WTC11 (cell line): Measurements from ENCODE around the gene CHKA. TPM values are rescaled to one million over a fixed set of nuclear protein-coding genes. Genes with fewer than 3 reads are reported as not detected.

Experiments used
- ATAC-seq: fragments of 200-7000 bp; cut with Tn5 transposase; 2 replicates; pipeline ENCODE4 v1.10.0; 2021; ENCODE audit warnings: mild to moderate bottlenecking, moderate library complexity
- CTCF ChIA-PET: fragments of 300-600 bp; sonication (Branson Sonifier 250); formaldehyde crosslinking; loops from one replicate; lab custom pipeline; 2021; ENCODE audit warnings: antibody characterized with exemption; lab: Charles Lee
- POLR2A ChIA-PET: fragments of 350-600 bp; sonication (Branson Sonifier 250); formaldehyde crosslinking; loops from one replicate; lab custom pipeline; 2021; ENCODE audit warnings: antibody characterized with exemption; lab: Charles Lee
- DNase-seq: peaks from one replicate; pipeline ENCODE4 v3.0.0; 2021; ENCODE audit warnings: low spot score
- H3K27ac Mint-ChIP-seq: 2 replicates; pipeline ENCODE4 v1.8.0; 2021; ENCODE audit warnings: mixed read lengths
- H3K27me3 Mint-ChIP-seq: 2 replicates; pipeline ENCODE4 v1.8.0; 2021; ENCODE audit warnings: low read depth, mild to moderate bottlenecking, moderate library complexity, mixed read lengths
- H3K36me3 Mint-ChIP-seq: 2 replicates; pipeline ENCODE4 v1.8.0; 2021; ENCODE audit warnings: mixed read lengths
- H3K4me1 Mint-ChIP-seq: 2 replicates; pipeline ENCODE4 v1.8.0; 2022; ENCODE audit warnings: mixed read lengths
- H3K4me3 Mint-ChIP-seq: 2 replicates; pipeline ENCODE4 v1.8.0; 2021; ENCODE audit warnings: mild to moderate bottlenecking, moderate library complexity, mixed read lengths
- H3K9me3 Mint-ChIP-seq: 2 replicates; pipeline ENCODE4 v1.8.0; 2021; ENCODE audit warnings: mixed read lengths
- ATF2 ChIP-seq: sonication (generic); formaldehyde crosslinking; IDR thresholded peaks from 2 replicates; pipeline ENCODE4 v1.8.1; 2022; ENCODE audit warnings: low read depth, missing genetic modification reagents, borderline replicate concordance
- E2F4 ChIP-seq: sonication (generic); formaldehyde crosslinking; IDR thresholded peaks from 2 replicates; pipeline ENCODE4 v1.8.1; 2022; ENCODE audit warnings: low read depth, mild to moderate bottlenecking, moderate library complexity, missing genetic modification reagents, borderline replicate concordance
- E2F5 ChIP-seq: sonication (generic); formaldehyde crosslinking; IDR thresholded peaks from 2 replicates; pipeline ENCODE4 v1.8.1; 2022; ENCODE audit warnings: mild to moderate bottlenecking, moderate library complexity, missing genetic modification reagents
- ELF4 ChIP-seq: sonication (generic); formaldehyde crosslinking; IDR thresholded peaks from 2 replicates; pipeline ENCODE4 v1.8.1; 2022; ENCODE audit warnings: low read depth, mild to moderate bottlenecking, moderate library complexity, missing genetic modification reagents
- EMX1 ChIP-seq: fragments of 250-450 bp; sonication (Bioruptor Pico); IDR thresholded peaks from 2 replicates; pipeline ENCODE4 v1.8.0; 2021; ENCODE audit warnings: mild to moderate bottlenecking
- FOXJ3 ChIP-seq: sonication (generic); formaldehyde crosslinking; IDR thresholded peaks from 2 replicates; pipeline ENCODE4 v1.9.0; 2021; ENCODE audit warnings: missing genetic modification reagents, mild to moderate bottlenecking, borderline replicate concordance
- FOXP1 ChIP-seq: sonication (generic); formaldehyde crosslinking; IDR thresholded peaks from 2 replicates; pipeline ENCODE4 v1.8.0; 2022; ENCODE audit warnings: missing genetic modification reagents, mild to moderate bottlenecking, moderate library complexity, borderline replicate concordance
- GABPB1 ChIP-seq: sonication (generic); formaldehyde crosslinking; IDR thresholded peaks from 2 replicates; pipeline ENCODE4 v1.8.1; 2023; ENCODE audit warnings: mild to moderate bottlenecking, missing genetic modification reagents
- GRHL2 ChIP-seq: fragments of 250-450 bp; sonication (Bioruptor Pico); IDR thresholded peaks from 2 replicates; pipeline ENCODE4 v1.8.0; 2022; ENCODE audit warnings: mild to moderate bottlenecking, moderate library complexity; ENCODE audit not compliant: insufficient replicate concordance, severe bottlenecking
- JAZF1 ChIP-seq: fragments of 250-450 bp; sonication (Bioruptor Pico); IDR thresholded peaks from 2 replicates; pipeline ENCODE4 v1.9.0; 2021; ENCODE audit warnings: moderate library complexity, mild to moderate bottlenecking, inconsistent platforms
- KAT7 ChIP-seq: sonication (generic); formaldehyde crosslinking; IDR thresholded peaks from 2 replicates; pipeline ENCODE4 v1.8.1; 2023; ENCODE audit warnings: missing genetic modification reagents, mild to moderate bottlenecking, borderline replicate concordance
- MYBL2 ChIP-seq: sonication (generic); formaldehyde crosslinking; IDR thresholded peaks from 2 replicates; pipeline ENCODE4 v1.8.1; 2023; ENCODE audit warnings: mild to moderate bottlenecking, moderate library complexity, missing genetic modification reagents
- NR2C2 ChIP-seq: sonication (generic); formaldehyde crosslinking; IDR thresholded peaks from 2 replicates; pipeline ENCODE4 v1.8.0; 2022; ENCODE audit warnings: mild to moderate bottlenecking, missing genetic modification reagents
- OVOL2 ChIP-seq: fragments of 250-450 bp; sonication (Bioruptor Pico); IDR thresholded peaks from 2 replicates; pipeline ENCODE4 v1.9.0; 2021; ENCODE audit warnings: mild to moderate bottlenecking, borderline replicate concordance
- PREB ChIP-seq: sonication (generic); formaldehyde crosslinking; IDR thresholded peaks from 2 replicates; pipeline ENCODE4 v1.8.1; 2022; ENCODE audit warnings: mild to moderate bottlenecking, missing genetic modification reagents, moderate library complexity, borderline replicate concordance
- SP1 ChIP-seq: sonication (generic); formaldehyde crosslinking; conservative IDR thresholded peaks from 2 replicates; pipeline ENCODE4 v1.8.1; 2022; ENCODE audit warnings: missing genetic modification reagents
- USF1 ChIP-seq: sonication (generic); formaldehyde crosslinking; IDR thresholded peaks from 2 replicates; pipeline ENCODE4 v1.8.0; 2022; ENCODE audit warnings: mild to moderate bottlenecking, missing genetic modification reagents
- USF2 ChIP-seq: sonication (generic); formaldehyde crosslinking; IDR thresholded peaks from 2 replicates; pipeline ENCODE4 v1.8.1; 2023; ENCODE audit warnings: mild to moderate bottlenecking, missing genetic modification reagents, moderate library complexity
- ZMAT4 ChIP-seq: fragments of 250-450 bp; sonication (Bioruptor Pico); IDR thresholded peaks from 2 replicates; pipeline ENCODE4 v1.9.0; 2021; ENCODE audit warnings: mild to moderate bottlenecking
- ZNF219 ChIP-seq: sonication (generic); formaldehyde crosslinking; IDR thresholded peaks from 2 replicates; pipeline ENCODE4 v1.8.0; 2023; ENCODE audit warnings: missing genetic modification reagents, mild to moderate bottlenecking, borderline replicate concordance
- ZNF396 ChIP-seq: fragments of 250-450 bp; sonication (Bioruptor Pico); IDR thresholded peaks from 2 replicates; pipeline ENCODE4 v1.8.0; 2021; ENCODE audit warnings: mild to moderate bottlenecking, moderate library complexity, borderline replicate concordance
- ZNF416 ChIP-seq: fragments of 250-450 bp; sonication (Bioruptor Pico); IDR thresholded peaks from 2 replicates; pipeline ENCODE4 v1.9.0; 2021; ENCODE audit warnings: mild to moderate bottlenecking, inconsistent platforms
- ZNF532 ChIP-seq: fragments of 250-450 bp; sonication (Bioruptor Pico); IDR thresholded peaks from 2 replicates; pipeline ENCODE4 v1.9.0; 2021; ENCODE audit warnings: mild to moderate bottlenecking, borderline replicate concordance
- total RNA-seq: library from RNA; stranded (reverse); gene quantifications from 3 replicates; pipeline ENCODE4 v1.2.3, GENCODE V29; 2021

CHKA gene
- total RNA-seq, 1 experiment from 2014 or later = 76.1 TPM

GRCh38 chr11:68115285-68115684 lies 5.9 kb downstream of the CHKA start (continued):
- TF ChIP-seq ZNF532 (no peak), USF2 (no peak), ELF4 (no peak), MYBL2 (CRISPR knock-in tag) (no peak), ZNF219 (CRISPR knock-in tag) (no peak)

GRCh38 chr11:68113986-68114385 lies 7.2 kb downstream of the CHKA start:
- Mint-ChIP-seq H3K4me1 (peaks cover 40% of the 10 kb centered on the region), H3K27ac (peak overlapping the region; percentile 21; the same call in 1 of the 2 replicates), H3K4me3 (no peak overlapping the region), H3K36me3 (peaks cover 27% of the 10 kb centered on the region), H3K9me3 (no peaks in the 10 kb centered on the region), H3K27me3 (no peaks in the 10 kb centered on the region)
- CTCF ChIA-PET = no interaction called here
- POLR2A ChIA-PET = interaction anchor here (0.6 to 0.7 kb wide), 2 partner anchors 45 to 58 kb away, joined by 5 to 7 read pairs; no protein-coding TSS in a partner anchor
- no peak for ATAC-seq
- DNase-seq = no peak
- TF ChIP-seq EMX1 (CRISPR knock-in tag) = no peak
- no peak for TF ChIP-seq FOXJ3 (CRISPR knock-in tag)
- no peak for TF ChIP-seq SP1
- no peak for TF ChIP-seq USF2
- TF ChIP-seq FOXP1 (CRISPR knock-in tag) = no peak
- TF ChIP-seq PREB (CRISPR knock-in tag) = no peak
- no peak for TF ChIP-seq NR2C2 (CRISPR knock-in tag)
- no peak for TF ChIP-seq ZMAT4
- TF ChIP-seq USF1 (CRISPR knock-in tag) = no peak
- TF ChIP-seq OVOL2 (CRISPR knock-in tag) = no peak
- TF ChIP-seq KAT7 (CRISPR knock-in tag) = no peak
- TF ChIP-seq ZNF396 = no peak
- no peak for TF ChIP-seq ZNF416 (CRISPR knock-in tag)
- TF ChIP-seq E2F4 (CRISPR knock-in tag) = no peak
- TF ChIP-seq GABPB1 (CRISPR knock-in tag) = no peak
- no peak for TF ChIP-seq GRHL2 (CRISPR knock-in tag)
- no peak for TF ChIP-seq E2F5 (CRISPR knock-in tag)
- TF ChIP-seq ATF2 (CRISPR knock-in tag) = no peak
- no peak for TF ChIP-seq JAZF1 (CRISPR knock-in tag)
